Endothelial cell of umbilical vein (primary cell): ENCODE results near the gene LRP1B.

Source experiments
- CTCF ChIP-seq, 2 donors: IDR thresholded peaks; 1 replicate in 1 of 2; 2 replicates in 1 of 2; pipeline ENCODE4 v1.5.1; 2011; ENCODE audit warnings: low read length in 2 of 2, mild to moderate bottlenecking in 2 of 2, moderate library complexity in 2 of 2, control low read depth in 1 of 2, inconsistent platforms in 1 of 2, low read depth in 1 of 2; ENCODE audit not compliant: insufficient read depth in 1 of 2; ENCODE audit errors: extremely low read depth in 1 of 2
- EZH2 ChIP-seq: IDR thresholded peaks from 2 replicates; pipeline ENCODE4 v1.6.1; 2012; ENCODE audit warnings: borderline replicate concordance, low read depth, mild to moderate bottlenecking, moderate library complexity, low read length, inconsistent platforms; ENCODE audit not compliant: severe bottlenecking
- FOS ChIP-seq: IDR thresholded peaks from 2 replicates; pipeline ENCODE4 v1.6.1; 2011; ENCODE audit warnings: mild to moderate bottlenecking, low read length, moderate library complexity, borderline replicate concordance; ENCODE audit not compliant: insufficient read depth
- GATA2 ChIP-seq: IDR thresholded peaks from 2 replicates; pipeline ENCODE4 v1.7.0; 2011; ENCODE audit warnings: low read depth, mild to moderate bottlenecking, moderate library complexity, mixed read lengths, low read length; ENCODE audit not compliant: insufficient read length, insufficient read depth
- JUN ChIP-seq: IDR thresholded peaks from 2 replicates; pipeline ENCODE4 v1.6.1; 2011; ENCODE audit warnings: borderline replicate concordance, low read depth; ENCODE audit not compliant: insufficient read length, insufficient read depth
- MAX ChIP-seq: IDR thresholded peaks from 2 replicates; pipeline ENCODE4 v1.6.1; 2011; ENCODE audit not compliant: insufficient read depth, insufficient read length
- MYC ChIP-seq: IDR thresholded peaks from one replicate; pipeline ENCODE4 v1.6.1; 2011; ENCODE audit warnings: mild to moderate bottlenecking, low read depth, low read length
- POLR2A ChIP-seq: IDR thresholded peaks from 2 replicates; pipeline ENCODE4 v1.6.1; 2012; ENCODE audit warnings: low read depth, mild to moderate bottlenecking, control low read depth, low read length
- POLR2AphosphoS5 ChIP-seq: IDR thresholded peaks from 2 replicates; pipeline ENCODE4 v1.6.1; 2012; ENCODE audit warnings: low read depth, mild to moderate bottlenecking, control low read depth, low read length, moderate library complexity; ENCODE audit not compliant: insufficient read depth

GRCh38 chr2:142144547-142144946 lies 13.7 kb upstream of the LRP1B start:
- TF ChIP-seq JUN (no peak), CTCF (IDR thresholded peaks at IDR 0.05; ENCODE audit: extremely low read depth in 1 of 2, insufficient read depth in 1 of 2, low read depth in 1 of 2, low read length in 2 of 2) (no peak), POLR2A (no peak), FOS (no peak), POLR2AphosphoS5 (no peak), EZH2 (no peak), GATA2 (no peak), MYC (no peak), MAX (no peak)
